Endothelial cell (in vitro differentiated cells): ENCODE measurements around the gene SAMD4A. TPM values are rescaled to one million over a fixed set of nuclear protein-coding genes. Genes with fewer than 3 reads are reported as not detected.

ENCODE experiments used
- DNase-seq: peaks from one replicate; pipeline ENCODE4 v3.0.0; 2021; ENCODE audit warnings: low spot score
- H3K27ac Mint-ChIP-seq: one replicate; pipeline ENCODE4 v1.8.0; 2021; ENCODE audit warnings: mixed read lengths, inconsistent platforms; ENCODE audit not compliant: unreplicated experiment
- H3K27me3 Mint-ChIP-seq: one replicate; pipeline ENCODE4 v1.8.0; 2021; ENCODE audit warnings: mild to moderate bottlenecking, moderate library complexity, mixed read lengths, inconsistent platforms; ENCODE audit not compliant: unreplicated experiment
- H3K36me3 Mint-ChIP-seq: one replicate; pipeline ENCODE4 v1.8.0; 2021; ENCODE audit warnings: mild to moderate bottlenecking, low read depth, mixed read lengths, inconsistent platforms; ENCODE audit not compliant: unreplicated experiment
- H3K4me1 Mint-ChIP-seq: one replicate; pipeline ENCODE4 v1.8.0; 2021; ENCODE audit warnings: mild to moderate bottlenecking, mixed read lengths, inconsistent platforms; ENCODE audit not compliant: unreplicated experiment
- H3K4me3 Mint-ChIP-seq: one replicate; pipeline ENCODE4 v1.8.0; 2021; ENCODE audit warnings: mild to moderate bottlenecking, mixed read lengths, inconsistent platforms; ENCODE audit not compliant: unreplicated experiment
- H3K9me3 Mint-ChIP-seq: one replicate; pipeline ENCODE4 v1.8.0; 2021; ENCODE audit warnings: mixed read lengths, inconsistent platforms; ENCODE audit not compliant: unreplicated experiment
- CTCF ChIP-seq: fragments of 200-600 bp; sonication (generic); IDR thresholded peaks from one replicate; pipeline ENCODE4 v1.5.0; 2021; ENCODE audit warnings: antibody characterized with exemption; ENCODE audit not compliant: unreplicated experiment
- total RNA-seq: library from RNA; stranded (reverse); fragmentation: NEBNext Ultra II Directional; extraction: Animal tissue kit (Norgen Biotek cat#: 25700); gene quantifications from one replicate; pipeline ENCODE4 v1.2.1, GENCODE V29; 2021; ENCODE audit not compliant: unreplicated experiment

Gene SAMD4A
- total RNA-seq, 1 donor from 2014 or later, result 9.2 TPM

- peaks cover 8% of the 10 kb centered on the region for H3K4me1 Mint-ChIP-seq
- no peak for DNase-seq
- no peaks in the 10 kb centered on the region for H3K27me3 Mint-ChIP-seq
- H3K27ac Mint-ChIP-seq, result peak overlapping the region; percentile 61
- no peaks in the 10 kb centered on the region for H3K36me3 Mint-ChIP-seq
- TF ChIP-seq CTCF, result no peak
- H3K9me3 Mint-ChIP-seq, result no peaks in the 10 kb centered on the region
- H3K4me3 Mint-ChIP-seq, result no peak overlapping the region
Observed at GRCh38 chr14:54676812-54677708, 110.1 kb downstream of the SAMD4A start.

- Mint-ChIP-seq H3K4me3 (no peak overlapping the region), H3K9me3 (no peaks in the 10 kb centered on the region), H3K4me1 (peaks cover 19% of the 10 kb centered on the region), H3K27ac (no peak overlapping the region), H3K27me3 (no peaks in the 10 kb centered on the region), H3K36me3 (no peaks in the 10 kb centered on the region)
- DNase-seq, result no peak
- TF ChIP-seq CTCF, result no peak
Observed at GRCh38 chr14:54680651-54681050, 113.7 kb downstream of the SAMD4A start.

- no peak for DNase-seq
- peaks cover 2% of the 10 kb centered on the region for H3K27me3 Mint-ChIP-seq
- no peaks in the 10 kb centered on the region for H3K9me3 Mint-ChIP-seq
- no peak for TF ChIP-seq CTCF
- no peak overlapping the region for H3K4me3 Mint-ChIP-seq
- H3K27ac Mint-ChIP-seq, result no peak overlapping the region
- H3K36me3 Mint-ChIP-seq, result no peaks in the 10 kb centered on the region
- H3K4me1 Mint-ChIP-seq, result peaks cover 15% of the 10 kb centered on the region
Observed at GRCh38 chr14:54681811-54682261, 114.9 kb downstream of the SAMD4A start.

GRCh38 chr14:54682578-54682977, 115.7 kb downstream of the SAMD4A start:
- Mint-ChIP-seq H3K4me1 (peaks cover 10% of the 10 kb centered on the region), H3K4me3 (no peak overlapping the region), H3K27me3 (peaks cover 2% of the 10 kb centered on the region), H3K9me3 (no peaks in the 10 kb centered on the region), H3K36me3 (no peaks in the 10 kb centered on the region), H3K27ac (no peak overlapping the region)
- no peak for DNase-seq
- TF ChIP-seq CTCF, result no peak
